Activated CD4-positive, alpha-beta T cell treated with anti-CD3 and anti-CD28 coated beads, Interleukin-2, amount 10 ng/mL, durations not matched to agents 7 days and 5 days (primary cell): ENCODE measurements around the gene MDH2. TPM values are rescaled to one million over a fixed set of nuclear protein-coding genes. Genes with fewer than 3 reads are reported as not detected.
"Not testable (repeated sequence)": the region's sequence is repeated elsewhere in the genome, so short reads cannot be mapped to it uniquely, and the experiment has no call there.

Experiments
- CTCF ChIA-PET: fragments of 350-600 bp; sonication (Branson Sonifier 250); formaldehyde crosslinking; loops from one replicate; lab custom pipeline; 2021; ENCODE audit warnings: antibody characterized with exemption; lab: Charles Lee
- POLR2A ChIA-PET: fragments of 350-600 bp; sonication (Branson Sonifier 250); formaldehyde crosslinking; loops from one replicate; lab custom pipeline; 2021; ENCODE audit warnings: antibody characterized with exemption; lab: Charles Lee
- DNase-seq: peaks from one replicate; pipeline ENCODE4 v3.0.0-alpha.2; 2020
- H3K27ac Mint-ChIP-seq: one replicate; pipeline ENCODE4 v1.8.0; 2021; ENCODE audit warnings: mild to moderate bottlenecking, moderate library complexity, mixed read lengths
- H3K27me3 Mint-ChIP-seq: one replicate; pipeline ENCODE4 v1.8.0; 2021; ENCODE audit warnings: mixed read lengths
- H3K36me3 Mint-ChIP-seq: one replicate; pipeline ENCODE4 v1.8.0; 2021; ENCODE audit warnings: low read depth, mixed read lengths
- H3K4me1 Mint-ChIP-seq: one replicate; pipeline ENCODE4 v1.8.0; 2021; ENCODE audit warnings: mixed read lengths
- H3K4me3 Mint-ChIP-seq: one replicate; pipeline ENCODE4 v1.8.0; 2021; ENCODE audit warnings: mild to moderate bottlenecking, moderate library complexity, mixed read lengths
- H3K9me3 Mint-ChIP-seq: one replicate; pipeline ENCODE4 v1.8.0; 2021; ENCODE audit warnings: mixed read lengths
- total RNA-seq, 2 experiments: library from RNA; stranded (reverse); gene quantifications; one replicate each; pipeline ENCODE4 v1.2.3, GENCODE V29; 2021

Gene MDH2
- total RNA-seq, 2 experiments from 2014 or later = 136 to 149 TPM

DNA sequence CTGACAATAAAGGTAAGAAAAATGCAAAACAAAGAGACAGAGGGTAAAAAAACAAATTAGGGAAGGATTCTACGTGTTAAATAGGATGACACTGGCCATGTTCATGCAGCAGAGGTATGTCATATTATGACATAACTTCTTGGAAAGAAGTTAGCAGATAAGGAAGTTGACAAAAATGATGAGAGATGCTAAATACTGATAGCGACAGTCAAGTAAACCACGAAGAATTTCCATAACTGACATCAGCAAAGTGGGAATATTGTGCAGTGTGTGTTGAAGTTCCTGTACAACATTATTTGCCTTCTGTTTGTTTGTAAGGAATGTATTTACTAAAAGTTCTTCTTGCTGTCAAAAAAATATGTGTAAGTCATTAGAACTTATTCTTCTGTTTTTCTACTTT lies 29.5 kb downstream of the MDH2 start:
- peaks cover 2% of the 10 kb centered on the region for H3K27me3 Mint-ChIP-seq
- H3K27ac Mint-ChIP-seq = no peak overlapping the region
- ChIA-PET POLR2A (no interaction called here), CTCF (no interaction called here)
- no peak for DNase-seq
- H3K9me3 Mint-ChIP-seq = no peaks in the 10 kb centered on the region
- peaks cover 13% of the 10 kb centered on the region for H3K4me1 Mint-ChIP-seq
- H3K4me3 Mint-ChIP-seq = no peak overlapping the region
- no peaks in the 10 kb centered on the region for H3K36me3 Mint-ChIP-seq

DNA sequence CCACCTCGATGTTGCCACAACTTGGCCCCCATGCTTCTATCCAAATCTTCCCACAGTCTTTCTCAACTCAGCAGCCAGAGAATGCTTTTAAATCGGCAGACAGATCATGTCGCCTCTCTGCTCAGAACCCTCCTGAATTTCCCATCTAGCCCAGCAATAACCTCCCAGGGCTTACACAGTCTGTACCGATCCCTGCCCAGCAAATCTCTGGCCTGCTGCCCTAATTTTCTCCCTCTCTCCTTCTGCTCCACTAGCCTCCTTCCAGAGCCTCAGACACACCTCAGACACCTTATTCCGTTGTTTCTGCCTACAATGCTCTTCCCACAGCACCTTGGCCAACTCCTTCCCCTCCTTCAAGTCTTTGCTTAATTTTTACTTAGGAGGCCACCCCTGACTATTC lies 32.3 kb downstream of the MDH2 start:
- DNase-seq = no peak
- no peak overlapping the region for H3K4me3 Mint-ChIP-seq
- H3K27me3 Mint-ChIP-seq = peaks cover 2% of the 10 kb centered on the region
- CTCF ChIA-PET = no interaction called here
- peaks cover 13% of the 10 kb centered on the region for H3K4me1 Mint-ChIP-seq
- no peak overlapping the region for H3K27ac Mint-ChIP-seq
- H3K9me3 Mint-ChIP-seq = no peaks in the 10 kb centered on the region
- POLR2A ChIA-PET = no interaction called here
- no peaks in the 10 kb centered on the region for H3K36me3 Mint-ChIP-seq

DNA sequence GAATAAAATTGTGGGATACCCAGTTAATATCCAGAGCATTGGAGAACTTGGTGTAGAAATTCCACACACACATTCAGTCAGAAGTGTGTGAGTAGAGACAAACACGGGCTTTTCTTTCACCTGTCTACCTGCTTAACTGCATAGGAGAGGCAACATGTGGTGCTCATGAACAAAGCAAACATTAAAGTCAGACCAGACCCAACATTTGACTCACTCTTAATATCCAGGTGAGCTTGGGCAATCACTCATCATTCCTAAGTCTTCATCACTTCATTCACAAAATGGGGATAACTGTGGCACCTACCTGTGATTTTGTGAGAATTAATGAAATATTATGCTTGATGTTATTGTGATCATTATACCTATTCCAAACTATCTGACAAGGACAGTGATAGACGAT lies 36.2 kb downstream of the MDH2 start:
- CTCF ChIA-PET, H3K27me3 Mint-ChIP-seq, H3K4me1 Mint-ChIP-seq, H3K36me3 Mint-ChIP-seq, H3K27ac Mint-ChIP-seq, DNase-seq, H3K4me3 Mint-ChIP-seq, H3K9me3 Mint-ChIP-seq, POLR2A ChIA-PET: not testable (repeated sequence)

DNA sequence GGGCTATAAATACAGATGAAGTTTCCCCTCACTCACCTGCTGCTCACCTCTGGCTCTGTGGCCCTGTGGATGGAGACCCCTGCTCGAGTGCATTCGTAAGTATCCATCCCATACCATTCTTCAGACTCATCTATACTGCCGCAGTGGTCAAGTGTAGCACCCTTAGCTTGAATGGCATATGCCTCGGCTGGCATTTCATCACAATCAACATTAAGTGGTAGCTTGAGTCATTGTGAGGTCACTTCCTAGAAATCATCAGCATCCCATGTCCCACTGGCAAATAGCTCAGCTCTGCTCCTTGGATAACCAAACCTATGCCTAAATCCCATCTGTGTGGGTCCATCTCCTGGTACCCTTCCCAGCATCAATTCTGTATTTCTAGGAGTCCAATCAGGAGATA lies 38.2 kb downstream of the MDH2 start:
- Mint-ChIP-seq H3K9me3 (no peaks in the 10 kb centered on the region), H3K27me3 (no peaks in the 10 kb centered on the region), H3K27ac (no peak overlapping the region), H3K4me1 (no peaks in the 10 kb centered on the region), H3K4me3 (no peak overlapping the region), H3K36me3 (no peaks in the 10 kb centered on the region)
- ChIA-PET POLR2A (no interaction called here), CTCF (no interaction called here)
- no peak for DNase-seq

DNA sequence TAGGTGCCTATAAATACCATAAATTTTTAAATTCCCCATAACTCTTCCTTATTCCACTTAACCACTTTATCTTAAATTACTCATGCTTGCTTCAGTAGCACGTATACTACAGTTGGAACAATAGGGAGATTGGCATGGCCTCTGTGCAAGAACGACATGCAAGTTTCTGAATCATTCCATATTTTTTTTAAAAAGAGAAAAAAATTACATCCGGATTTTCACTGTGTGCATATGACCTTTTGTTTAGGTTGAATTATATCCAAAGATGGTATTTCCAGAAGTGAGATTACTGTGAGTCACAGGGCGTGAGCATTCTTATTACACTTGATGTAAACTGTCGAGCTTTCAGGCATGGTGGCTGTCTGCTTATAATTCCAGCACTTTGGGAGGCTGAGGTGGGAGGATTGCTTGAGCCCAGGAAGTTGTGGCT lies 39.5 kb downstream of the MDH2 start:
- H3K36me3 Mint-ChIP-seq, H3K27me3 Mint-ChIP-seq, DNase-seq, H3K27ac Mint-ChIP-seq, H3K9me3 Mint-ChIP-seq, H3K4me1 Mint-ChIP-seq, H3K4me3 Mint-ChIP-seq, POLR2A ChIA-PET, CTCF ChIA-PET: not testable (repeated sequence)

DNA sequence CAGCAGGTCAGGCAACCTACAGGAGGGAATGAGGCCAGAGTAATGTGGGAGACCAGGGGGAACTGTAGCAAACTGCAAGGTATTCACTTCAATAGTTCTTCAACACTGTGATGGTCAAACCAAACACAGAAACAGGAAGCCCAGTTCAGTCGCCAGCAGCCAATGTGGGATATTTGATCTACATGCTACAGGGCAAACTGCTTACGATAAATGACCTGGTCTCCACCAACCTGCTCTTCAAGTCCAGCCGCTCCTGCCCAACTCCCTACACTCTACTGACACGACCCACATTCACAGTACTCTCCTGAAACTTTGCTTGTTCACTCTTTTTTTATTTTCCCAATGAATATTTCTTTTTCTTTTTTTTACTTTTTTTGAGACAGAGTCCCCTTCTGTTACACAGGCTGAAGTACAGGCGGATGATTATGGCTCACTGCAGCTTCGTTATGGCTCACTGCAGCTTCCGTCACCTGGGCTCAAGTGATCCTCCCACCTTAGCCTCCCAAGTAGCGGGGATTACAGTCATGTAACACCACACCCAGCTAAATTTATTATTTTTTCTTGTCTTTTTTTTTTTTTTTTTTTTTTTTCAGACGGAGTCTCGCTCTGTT lies 42.1 kb downstream of the MDH2 start:
- Mint-ChIP-seq H3K27ac (no peak overlapping the region), H3K4me1 (no peaks in the 10 kb centered on the region), H3K27me3 (no peaks in the 10 kb centered on the region), H3K36me3 (no peaks in the 10 kb centered on the region), H3K9me3 (no peaks in the 10 kb centered on the region), H3K4me3 (no peak overlapping the region)
- ChIA-PET CTCF (no interaction called here), POLR2A (no interaction called here)
- no peak for DNase-seq

DNA sequence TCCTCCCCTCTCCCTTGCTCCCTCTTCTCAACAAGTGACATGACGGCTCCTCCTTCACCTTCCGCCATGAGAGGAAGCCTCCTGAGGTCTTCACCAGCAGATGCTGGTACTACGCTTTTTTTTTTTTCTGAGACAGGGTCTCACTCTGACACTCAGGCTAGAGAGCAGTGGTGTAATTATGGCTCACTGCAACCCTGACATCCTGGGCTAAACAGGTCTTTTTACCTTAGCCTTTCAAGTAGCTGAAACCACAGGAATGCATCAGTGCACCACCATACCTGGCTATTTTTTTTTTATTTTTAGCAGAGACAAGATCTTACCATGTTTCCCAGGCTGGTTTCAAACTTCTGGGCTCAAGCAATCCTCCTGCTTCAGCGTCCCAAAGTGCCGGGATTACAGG lies 43.6 kb downstream of the MDH2 start:
- Mint-ChIP-seq H3K4me3 (no peak overlapping the region), H3K9me3 (no peaks in the 10 kb centered on the region), H3K27ac (no peak overlapping the region), H3K27me3 (no peaks in the 10 kb centered on the region), H3K4me1 (no peaks in the 10 kb centered on the region), H3K36me3 (no peaks in the 10 kb centered on the region)
- DNase-seq = no peak
- ChIA-PET POLR2A (no interaction called here), CTCF (interaction anchor here (0.6 kb wide), 1 partner anchor 1382 kb away, joined by 4 read pairs; no protein-coding TSS in a partner anchor)

DNA sequence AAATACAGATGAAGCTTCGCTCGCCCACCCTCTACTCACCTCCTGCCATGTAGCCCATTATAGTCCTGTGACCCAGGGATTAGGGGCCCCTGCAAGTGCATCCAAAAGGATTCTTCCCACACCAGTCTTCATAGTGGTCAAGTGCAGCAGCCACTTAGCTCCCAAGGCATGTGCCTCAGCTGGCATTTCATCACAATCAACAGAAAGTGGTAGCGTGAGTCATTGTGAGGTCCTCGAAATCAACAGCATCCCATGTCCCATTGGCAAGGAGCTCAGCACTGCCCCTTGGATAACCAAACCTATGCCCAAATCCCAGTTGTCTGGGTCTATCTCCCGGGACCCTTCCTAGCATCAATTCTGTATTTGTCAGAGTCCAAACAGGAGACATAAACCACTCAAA lies 45.6 kb downstream of the MDH2 start:
- H3K27me3 Mint-ChIP-seq, DNase-seq, H3K4me3 Mint-ChIP-seq, H3K4me1 Mint-ChIP-seq, POLR2A ChIA-PET, H3K27ac Mint-ChIP-seq, H3K9me3 Mint-ChIP-seq, H3K36me3 Mint-ChIP-seq, CTCF ChIA-PET: not testable (repeated sequence)

DNA sequence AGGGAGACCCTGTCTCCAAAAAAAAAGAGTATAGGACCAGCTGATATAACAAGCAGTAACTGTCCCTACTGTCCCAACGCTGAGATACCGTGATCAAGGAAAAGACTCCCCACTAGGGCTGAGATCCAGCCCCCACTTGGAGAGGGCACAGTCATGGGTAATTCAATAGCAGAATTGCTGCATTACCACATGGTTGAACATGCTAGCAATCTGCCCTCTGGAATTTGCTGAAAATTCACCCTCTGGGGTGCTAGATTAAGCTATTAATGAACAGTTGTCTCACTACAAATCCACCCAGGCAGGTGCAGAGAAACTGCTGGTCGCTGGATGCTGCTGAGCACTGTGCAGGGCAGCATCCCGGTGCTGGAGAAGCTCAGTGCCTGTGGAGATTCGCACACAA lies 46.4 kb downstream of the MDH2 start:
- H3K4me3 Mint-ChIP-seq, DNase-seq, CTCF ChIA-PET, H3K27me3 Mint-ChIP-seq, H3K36me3 Mint-ChIP-seq, H3K9me3 Mint-ChIP-seq, POLR2A ChIA-PET, H3K4me1 Mint-ChIP-seq, H3K27ac Mint-ChIP-seq: not testable (repeated sequence)

DNA sequence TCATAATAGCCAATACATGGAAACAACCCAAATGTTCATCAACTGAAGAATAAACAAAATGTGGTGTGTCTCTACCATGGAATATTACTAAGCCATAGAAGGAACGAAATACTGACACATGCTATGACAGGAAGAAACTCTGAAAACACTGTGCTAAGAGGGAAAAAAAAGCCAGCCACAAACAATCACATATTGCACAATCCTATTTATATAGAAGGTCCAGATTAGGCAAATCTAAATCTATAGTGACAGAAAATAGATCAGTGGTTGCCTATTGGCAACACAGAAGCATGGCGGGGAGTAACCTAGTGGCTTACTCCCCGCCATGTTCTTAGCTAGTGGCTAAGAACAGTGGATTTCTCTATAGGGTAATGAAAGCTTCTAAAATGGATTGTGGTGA lies 48.0 kb downstream of the MDH2 start:
- H3K4me3 Mint-ChIP-seq = no peak overlapping the region
- POLR2A ChIA-PET = no interaction called here
- H3K36me3 Mint-ChIP-seq = no peaks in the 10 kb centered on the region
- no peak for DNase-seq
- no peaks in the 10 kb centered on the region for H3K4me1 Mint-ChIP-seq
- CTCF ChIA-PET = interaction anchor here (0.6 kb wide), 1 partner anchor 52 kb away, joined by 4 read pairs; no protein-coding TSS in a partner anchor
- H3K9me3 Mint-ChIP-seq = no peaks in the 10 kb centered on the region
- H3K27me3 Mint-ChIP-seq = peaks cover 2% of the 10 kb centered on the region
- H3K27ac Mint-ChIP-seq = no peak overlapping the region

DNA sequence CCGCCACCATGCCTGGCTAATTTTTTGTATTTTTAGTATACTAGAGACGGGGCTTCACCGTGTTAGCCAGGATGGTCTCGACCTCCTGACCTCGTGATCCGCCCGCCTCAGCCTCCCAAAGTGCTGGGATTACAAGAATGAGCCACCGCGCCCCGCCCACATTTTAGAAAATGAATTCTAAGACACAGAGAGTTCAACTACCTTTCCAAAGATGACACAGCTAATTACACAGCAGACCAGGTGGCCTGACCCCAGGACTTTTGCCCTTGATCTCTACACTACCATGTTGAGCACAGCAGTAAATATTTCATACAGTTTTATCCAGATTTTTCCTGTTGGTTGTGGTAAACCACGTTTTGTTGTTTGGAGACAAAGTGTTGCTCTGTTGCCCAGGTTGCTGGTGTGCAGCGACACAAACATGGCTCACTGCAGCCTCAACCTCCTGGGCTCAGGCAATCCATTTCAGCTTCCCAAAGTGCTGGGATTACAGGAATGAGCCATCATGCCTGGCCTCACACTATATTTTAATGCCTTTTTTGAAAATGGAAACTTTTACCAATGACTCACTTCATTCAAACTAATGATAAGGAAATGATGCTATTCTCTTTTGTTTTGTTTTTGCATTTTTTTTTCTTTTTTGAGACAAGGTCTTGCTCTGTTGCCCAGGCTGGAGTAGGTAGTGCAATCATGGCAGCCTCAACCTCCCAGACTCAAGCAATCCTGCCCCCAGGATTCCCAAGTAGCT lies 54.0 kb downstream of the MDH2 start:
- H3K4me1 Mint-ChIP-seq, CTCF ChIA-PET, H3K36me3 Mint-ChIP-seq, DNase-seq, POLR2A ChIA-PET, H3K4me3 Mint-ChIP-seq, H3K27ac Mint-ChIP-seq, H3K9me3 Mint-ChIP-seq, H3K27me3 Mint-ChIP-seq: not testable (repeated sequence)

DNA sequence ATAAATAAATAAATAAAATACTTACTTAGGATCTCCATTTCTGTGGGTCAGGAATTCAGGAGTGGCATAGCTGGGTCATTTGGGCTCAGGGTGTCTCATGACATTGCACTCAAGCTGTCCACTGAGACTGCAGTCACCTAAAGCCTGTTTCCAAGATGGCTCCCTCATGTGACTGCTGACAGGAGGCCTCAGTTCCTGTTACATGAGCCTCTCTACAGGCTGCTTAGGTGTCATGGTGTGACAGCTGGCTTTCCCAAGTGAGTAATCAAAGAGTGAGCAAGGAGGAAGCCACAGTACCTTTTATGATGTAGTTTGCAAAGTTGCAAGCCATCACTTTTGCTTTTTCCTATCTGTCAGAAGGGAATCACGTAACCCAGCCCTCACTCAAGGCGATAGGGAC lies 55.9 kb downstream of the MDH2 start:
- POLR2A ChIA-PET, CTCF ChIA-PET, H3K27ac Mint-ChIP-seq, H3K4me1 Mint-ChIP-seq, H3K9me3 Mint-ChIP-seq, H3K4me3 Mint-ChIP-seq, H3K27me3 Mint-ChIP-seq, H3K36me3 Mint-ChIP-seq, DNase-seq: not testable (repeated sequence)

DNA sequence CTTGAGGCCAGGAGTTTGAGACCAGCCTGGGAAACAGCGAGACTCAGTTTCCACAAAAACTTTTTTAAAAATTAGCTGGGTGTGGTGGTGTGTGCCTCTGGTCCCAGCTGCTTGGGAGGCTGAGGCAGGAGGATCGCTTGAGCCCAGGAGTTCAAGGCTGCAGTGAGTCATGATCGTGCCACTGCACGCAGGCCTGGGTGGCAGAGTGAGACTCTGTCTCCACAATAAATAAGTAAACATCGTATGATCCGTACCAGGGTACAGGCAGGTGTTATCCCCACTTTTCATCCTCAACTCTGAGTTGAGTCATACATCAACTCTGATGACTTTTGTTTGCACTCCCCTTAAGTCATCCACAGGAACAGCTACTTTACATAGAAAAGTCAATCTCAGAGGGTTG lies 58.2 kb downstream of the MDH2 start:
- H3K4me1 Mint-ChIP-seq, H3K36me3 Mint-ChIP-seq, CTCF ChIA-PET, H3K27ac Mint-ChIP-seq, H3K4me3 Mint-ChIP-seq, H3K9me3 Mint-ChIP-seq, DNase-seq, POLR2A ChIA-PET, H3K27me3 Mint-ChIP-seq: not testable (repeated sequence)

DNA sequence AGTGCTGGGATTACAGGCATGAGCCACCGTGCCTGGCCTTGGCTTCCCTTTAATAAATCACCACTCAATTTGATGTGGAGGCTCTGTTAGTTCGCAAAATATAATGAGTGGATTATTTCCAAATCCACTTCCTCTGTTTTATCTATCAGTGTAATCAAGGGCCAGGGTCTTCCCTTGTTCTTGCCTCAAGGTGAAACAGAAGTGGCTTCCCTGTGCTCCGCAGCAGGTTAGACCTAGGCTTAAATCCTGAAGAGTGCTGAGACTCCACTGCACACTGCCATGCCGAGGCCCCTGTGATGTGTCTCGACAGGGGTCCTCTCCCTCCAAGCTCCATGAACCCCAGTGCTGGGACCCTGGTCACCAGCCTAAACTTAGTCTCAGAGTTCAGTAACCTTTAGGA lies 59.0 kb downstream of the MDH2 start:
- Mint-ChIP-seq H3K36me3 (no peaks in the 10 kb centered on the region), H3K27me3 (no peaks in the 10 kb centered on the region), H3K9me3 (no peaks in the 10 kb centered on the region), H3K4me1 (peaks cover 1% of the 10 kb centered on the region), H3K27ac (no peak overlapping the region), H3K4me3 (no peak overlapping the region)
- ChIA-PET CTCF (no interaction called here), POLR2A (no interaction called here)
- DNase-seq = no peak
